ENCODE results near the gene COL13A1.

DNA sequence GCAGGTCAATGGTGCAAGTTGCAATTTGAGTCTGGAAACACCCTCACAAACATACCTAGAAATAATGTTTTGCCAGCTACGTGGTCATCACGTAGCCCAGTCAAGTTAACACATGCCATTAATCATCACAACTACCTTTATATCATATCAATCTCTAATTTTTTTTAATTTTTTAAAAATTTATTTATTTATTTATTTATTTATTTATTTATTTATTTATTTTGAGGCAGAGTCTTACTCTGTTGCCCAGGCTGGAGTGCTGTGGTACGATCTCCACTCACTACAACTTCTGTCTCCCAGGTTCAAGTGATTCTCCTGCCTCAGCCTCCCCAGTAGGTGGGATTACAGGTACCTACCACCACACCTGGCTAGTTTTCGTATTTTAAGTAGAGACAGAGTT lies 198.6 kb downstream of the COL13A1 start:
- no peak for TF ChIP-seq POLR2A (IDR thresholded peaks at IDR 0.05)
- TF ChIP-seq POLR2AphosphoS5 (IDR thresholded peaks at IDR 0.05): no peak
- TF ChIP-seq, protein P1, sequence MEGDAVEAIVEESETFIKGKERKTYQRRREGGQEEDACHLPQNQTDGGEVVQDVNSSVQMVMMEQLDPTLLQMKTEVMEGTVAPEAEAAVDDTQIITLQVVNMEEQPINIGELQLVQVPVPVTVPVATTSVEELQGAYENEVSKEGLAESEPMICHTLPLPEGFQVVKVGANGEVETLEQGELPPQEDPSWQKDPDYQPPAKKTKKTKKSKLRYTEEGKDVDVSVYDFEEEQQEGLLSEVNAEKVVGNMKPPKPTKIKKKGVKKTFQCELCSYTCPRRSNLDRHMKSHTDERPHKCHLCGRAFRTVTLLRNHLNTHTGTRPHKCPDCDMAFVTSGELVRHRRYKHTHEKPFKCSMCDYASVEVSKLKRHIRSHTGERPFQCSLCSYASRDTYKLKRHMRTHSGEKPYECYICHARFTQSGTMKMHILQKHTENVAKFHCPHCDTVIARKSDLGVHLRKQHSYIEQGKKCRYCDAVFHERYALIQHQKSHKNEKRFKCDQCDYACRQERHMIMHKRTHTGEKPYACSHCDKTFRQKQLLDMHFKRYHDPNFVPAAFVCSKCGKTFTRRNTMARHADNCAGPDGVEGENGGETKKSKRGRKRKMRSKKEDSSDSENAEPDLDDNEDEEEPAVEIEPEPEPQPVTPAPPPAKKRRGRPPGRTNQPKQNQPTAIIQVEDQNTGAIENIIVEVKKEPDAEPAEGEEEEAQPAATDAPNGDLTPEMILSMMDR (IDR thresholded peaks at IDR 0.05): no peak

Measured in breast epithelium (tissue), 3 donors.